Activated CD8-positive, alpha-beta memory T cell treated with anti-CD3 and anti-CD28 coated beads, Interleukin-2, amount 50 U/mL, for 48 hours (primary cell): ENCODE data around the gene MYO9B.
"Not testable (repeated sequence)": the region's sequence is repeated elsewhere in the genome, so short reads cannot be mapped to it uniquely, and the experiment has no call there.

Experiments used
- DNase-seq: peaks from one replicate; pipeline ENCODE4 v3.0.0-alpha.2; 2020

Gene MYO9B

GRCh38 chr19:17155251-17155650, 79.7 kb downstream of the MYO9B start:
- DNase-seq: no peak

- DNase-seq: no peak
These were observed 80.8 kb downstream of the MYO9B start for GRCh38 chr19:17156296-17156946.

GRCh38 chr19:17156947-17157302, 81.3 kb downstream of the MYO9B start:
- DNase-seq: no peak

- DNase-seq: no peak
These were observed 83.0 kb downstream of the MYO9B start for GRCh38 chr19:17158584-17158983.

GRCh38 chr19:17159466-17160393, 84.2 kb downstream of the MYO9B start:
- DNase-seq: no peak

- no peak for DNase-seq
These were observed 85.3 kb downstream of the MYO9B start for GRCh38 chr19:17160908-17161307.

GRCh38 chr19:17162131-17162530, 86.6 kb downstream of the MYO9B start:
- DNase-seq: not testable (repeated sequence)

- no peak for DNase-seq
These were observed 87.0 kb downstream of the MYO9B start for GRCh38 chr19:17162580-17162979.

GRCh38 chr19:17163652-17164051, 88.1 kb downstream of the MYO9B start:
- DNase-seq: no peak

- DNase-seq: no peak
These were observed 89.1 kb downstream of the MYO9B start for GRCh38 chr19:17164639-17165038.

- DNase-seq: no peak
These were observed 90.1 kb downstream of the MYO9B start for GRCh38 chr19:17165715-17166114.

- DNase-seq: no peak
These were observed 95.1 kb downstream of the MYO9B start for GRCh38 chr19:17170538-17171297.

- no peak for DNase-seq
These were observed 96.3 kb downstream of the MYO9B start for GRCh38 chr19:17171874-17172273.

- DNase-seq: no peak
These were observed 97.2 kb downstream of the MYO9B start for GRCh38 chr19:17172624-17173345.

- DNase-seq: no peak
These were observed 102.7 kb downstream of the MYO9B start for GRCh38 chr19:17178291-17178690.

GRCh38 chr19:17180997-17181702, 105.6 kb downstream of the MYO9B start:
- no peak for DNase-seq

- peak; percentile 69 for DNase-seq
These were observed 107.7 kb downstream of the MYO9B start for GRCh38 chr19:17183271-17183761.

GRCh38 chr19:17183858-17184321, 108.3 kb downstream of the MYO9B start:
- peak; percentile 62 for DNase-seq

- peak; percentile 68 for DNase-seq
These were observed 108.8 kb downstream of the MYO9B start for GRCh38 chr19:17184371-17184841.

- DNase-seq: no peak
These were observed 110.0 kb downstream of the MYO9B start for GRCh38 chr19:17185590-17185989.

GRCh38 chr19:17191736-17192135, 116.2 kb downstream of the MYO9B start:
- DNase-seq: not testable (repeated sequence)

GRCh38 chr19:17192751-17193150, 117.2 kb downstream of the MYO9B start:
- DNase-seq: no peak
